Neuronal stem cell (in vitro differentiated cells): ENCODE results near the gene ITPR2.

Source experiments
- DNase-seq: peaks from one replicate; pipeline ENCODE4 v3.0.0-alpha.2; 2013; ENCODE audit warnings: low spot score
- H2AFZ ChIP-seq: one replicate; pipeline ENCODE4 v1.6.1; 2013; ENCODE audit warnings: mild to moderate bottlenecking, low read length, inconsistent platforms
- H2AK5ac ChIP-seq: 2 replicates; pipeline ENCODE4 v1.6.1; 2013; ENCODE audit warnings: low read depth, mild to moderate bottlenecking, inconsistent platforms, low read length, moderate library complexity, mixed read lengths
- H2BK120ac ChIP-seq: 2 replicates; pipeline ENCODE4 v1.6.1; 2013; ENCODE audit warnings: low read depth, mild to moderate bottlenecking, inconsistent platforms, low read length, moderate library complexity, mixed read lengths
- H2BK12ac ChIP-seq: one replicate; pipeline ENCODE4 v1.6.1; 2013; ENCODE audit warnings: low read length, inconsistent platforms
- H2BK15ac ChIP-seq: 2 replicates; pipeline ENCODE4 v1.6.1; 2013; ENCODE audit warnings: mild to moderate bottlenecking, low read length, inconsistent platforms, mixed read lengths
- H2BK5ac ChIP-seq: one replicate; pipeline ENCODE4 v1.6.1; 2013; ENCODE audit warnings: inconsistent platforms, mild to moderate bottlenecking, low read length, moderate library complexity
- H3K14ac ChIP-seq: one replicate; pipeline ENCODE4 v1.6.1; 2013; ENCODE audit warnings: low read length, inconsistent platforms
- H3K18ac ChIP-seq: 2 replicates; pipeline ENCODE4 v1.6.1; 2013; ENCODE audit warnings: low read length, inconsistent platforms
- H3K23ac ChIP-seq: 2 replicates; pipeline ENCODE4 v1.6.1; 2013; ENCODE audit warnings: low read depth, mild to moderate bottlenecking, mixed read lengths, low read length, inconsistent platforms; ENCODE audit not compliant: poor library complexity
- H3K27ac ChIP-seq: replicated peaks from 3 replicates; pipeline ENCODE4 v1.5.1; 2013; ENCODE audit warnings: low read length, inconsistent platforms
- H3K27me3 ChIP-seq, 3 experiments: 2 replicates each; pipeline ENCODE4 v1.6.1; 2013; ENCODE audit warnings: low read length in 3 of 3, mild to moderate bottlenecking in 2 of 3, inconsistent platforms in 1 of 3, low read depth in 1 of 3, mixed read lengths in 1 of 3, moderate library complexity in 1 of 3; ENCODE audit not compliant: control insufficient read depth in 3 of 3, insufficient read depth in 3 of 3
- H3K36me3 ChIP-seq, 2 donors: replicated peaks in 1 of 2; 2 replicates each; pipeline ENCODE4 v1.6.1; 2013; ENCODE audit warnings: low read length in 2 of 2; ENCODE audit not compliant: control insufficient read depth in 2 of 2, insufficient read depth in 2 of 2
- H3K4ac ChIP-seq: 2 replicates; pipeline ENCODE4 v1.6.1; 2013; ENCODE audit warnings: inconsistent platforms, mild to moderate bottlenecking, low read length, moderate library complexity
- H3K4me1 ChIP-seq, 2 donors: 1 replicate in 1 of 2; 2 replicates in 1 of 2; pipeline ENCODE4 v1.6.1; 2013; ENCODE audit warnings: low read length in 2 of 2, low read depth in 1 of 2; ENCODE audit not compliant: control insufficient read depth in 2 of 2, insufficient read depth in 1 of 2
- H3K4me2 ChIP-seq: one replicate; pipeline ENCODE4 v1.6.1; 2013; ENCODE audit warnings: mild to moderate bottlenecking, low read length, inconsistent platforms; ENCODE audit not compliant: insufficient read depth, poor library complexity, severe bottlenecking
- H3K4me3 ChIP-seq, 2 donors: 2 replicates each; pipeline ENCODE4 v1.5.1; 2013; ENCODE audit warnings: low read length in 2 of 2, mild to moderate bottlenecking in 2 of 2, inconsistent platforms in 1 of 2, moderate library complexity in 1 of 2
- H3K79me1 ChIP-seq: one replicate; pipeline ENCODE4 v1.6.1; 2013; ENCODE audit warnings: low read depth, mild to moderate bottlenecking, inconsistent platforms, low read length, moderate library complexity
- H3K9ac ChIP-seq: one replicate; pipeline ENCODE4 v1.6.1; 2013; ENCODE audit warnings: mild to moderate bottlenecking, low read depth, low read length, inconsistent platforms; ENCODE audit not compliant: poor library complexity
- H3K9me3 ChIP-seq, 2 donors: replicated peaks in 1 of 2; 2 replicates each; pipeline versions ENCODE3 to v1.6.1; 2013; ENCODE audit warnings: low read length in 2 of 2, mild to moderate bottlenecking in 2 of 2, inconsistent platforms in 1 of 2, low read depth in 1 of 2, mixed read lengths in 1 of 2, moderate library complexity in 1 of 2; ENCODE audit not compliant: control insufficient read depth in 2 of 2, insufficient read depth in 1 of 2
- H4K8ac ChIP-seq: one replicate; pipeline ENCODE4 v1.6.1; 2013; ENCODE audit warnings: low read depth, mild to moderate bottlenecking, inconsistent platforms, low read length, moderate library complexity
- H4K91ac ChIP-seq: one replicate; pipeline ENCODE4 v1.6.1; 2013; ENCODE audit warnings: low read length, low read depth, mild to moderate bottlenecking, inconsistent platforms; ENCODE audit not compliant: poor library complexity
- WGBS, 2 donors: extraction: QIAGEN DNeasy Blood & Tissue Kit; methylation state at CpG; one replicate each; pipeline ENCODE4 v1.1.7; 2013; ENCODE audit warnings: missing lambda C conversion rate in 2 of 2, mixed read lengths in 1 of 2; ENCODE audit not compliant: insufficient read length in 2 of 2, insufficient replicate concordance in 1 of 2; ENCODE audit errors: extremely low coverage in 2 of 2; 5-methylcytosine and 5-hydroxymethylcytosine counted together

Gene ITPR2

GRCh38 chr12:26496170-26496569 lies 336.8 kb downstream of the ITPR2 start:
- Histone ChIP-seq H3K23ac (no peak overlapping the region), H3K27me3 (no peaks in the 10 kb centered on the region), H4K91ac (no peak overlapping the region), H3K9ac (no peak overlapping the region), H3K18ac (no peak overlapping the region), H2AK5ac (no peak overlapping the region), H3K79me1 (no peaks in the 10 kb centered on the region), H4K8ac (no peak overlapping the region), H2BK12ac (no peak overlapping the region), H3K4me2 (no peak overlapping the region), H2BK15ac (no peak overlapping the region), H3K14ac (no peak overlapping the region), H2BK120ac (no peak overlapping the region), H3K4ac (no peak overlapping the region), H3K4me3 (no peak overlapping the region), H2BK5ac (no peak overlapping the region), H3K27ac (no peak overlapping the region), H3K9me3 (peaks cover 0 to 1% of the 10 kb centered on the region in 2 donors), H2AFZ (no peak overlapping the region), H3K4me1 (no peaks in the 10 kb centered on the region), H3K36me3 (no peaks in the 10 kb centered on the region)
- DNase-seq, result no peak
- WGBS, 2 donors, result no CpG with 5 or more reads among the region's 1 CpG

- no peak overlapping the region for H3K4ac ChIP-seq
- H3K18ac ChIP-seq, result no peak overlapping the region
- H2BK15ac ChIP-seq, result no peak overlapping the region
- H2BK12ac ChIP-seq, result no peak overlapping the region
- H3K14ac ChIP-seq, result no peak overlapping the region
- no peak overlapping the region for H3K4me2 ChIP-seq
- H2BK5ac ChIP-seq, result no peak overlapping the region
- H3K4me3 ChIP-seq, result no peak overlapping the region
- H3K79me1 ChIP-seq, result no peaks in the 10 kb centered on the region
- H2BK120ac ChIP-seq, result no peak overlapping the region
- H3K23ac ChIP-seq, result no peak overlapping the region
- H3K27me3 ChIP-seq, result no peaks in the 10 kb centered on the region
- no peak overlapping the region for H2AFZ ChIP-seq
- H3K4me1 ChIP-seq, result no peaks in the 10 kb centered on the region
- H2AK5ac ChIP-seq, result no peak overlapping the region
- no peak for DNase-seq
- no CpG with 5 or more reads among the region's 3 CpGs for WGBS, 2 donors
- no peak overlapping the region for H4K91ac ChIP-seq
- no peak overlapping the region for H4K8ac ChIP-seq
- H3K9me3 ChIP-seq, result peaks cover 0 to 1% of the 10 kb centered on the region in 2 donors
- H3K36me3 ChIP-seq, result no peaks in the 10 kb centered on the region
- no peak overlapping the region for H3K27ac ChIP-seq
- H3K9ac ChIP-seq, result no peak overlapping the region
Observed at GRCh38 chr12:26493656-26494055, 339.3 kb downstream of the ITPR2 start.

GRCh38 chr12:26492406-26492805 lies 340.6 kb downstream of the ITPR2 start:
- H2AFZ ChIP-seq, result no peak overlapping the region
- no peak overlapping the region for H2BK120ac ChIP-seq
- H2AK5ac ChIP-seq, result no peak overlapping the region
- no peak overlapping the region for H3K27ac ChIP-seq
- H4K91ac ChIP-seq, result no peak overlapping the region
- no peak overlapping the region for H3K14ac ChIP-seq
- no peak overlapping the region for H2BK5ac ChIP-seq
- no peak overlapping the region for H3K23ac ChIP-seq
- H3K27me3 ChIP-seq, result no peaks in the 10 kb centered on the region
- no peak overlapping the region for H2BK15ac ChIP-seq
- no peaks in the 10 kb centered on the region for H3K36me3 ChIP-seq
- H2BK12ac ChIP-seq, result no peak overlapping the region
- peaks cover 0 to 1% of the 10 kb centered on the region in 2 donors for H3K9me3 ChIP-seq
- no peak overlapping the region for H3K4me2 ChIP-seq
- no peak overlapping the region for H3K9ac ChIP-seq
- no peak overlapping the region for H4K8ac ChIP-seq
- H3K4me3 ChIP-seq, result no peak overlapping the region
- no peak overlapping the region for H3K18ac ChIP-seq
- no peak for DNase-seq
- H3K4ac ChIP-seq, result no peak overlapping the region
- no peaks in the 10 kb centered on the region for H3K79me1 ChIP-seq
- peaks cover 2% of the 10 kb centered on the region in 2 donors for H3K4me1 ChIP-seq
- WGBS, 2 donors, result no CpG with 5 or more reads among the region's 1 CpG

- DNase-seq, result no peak
- Histone ChIP-seq H3K4ac (no peak overlapping the region), H4K8ac (no peak overlapping the region), H4K91ac (no peak overlapping the region), H3K18ac (no peak overlapping the region), H3K14ac (no peak overlapping the region), H2BK12ac (no peak overlapping the region), H3K4me3 (no peak overlapping the region), H2BK120ac (no peak overlapping the region), H2AK5ac (no peak overlapping the region), H3K36me3 (no peaks in the 10 kb centered on the region), H2AFZ (no peak overlapping the region), H3K27me3 (no peaks in the 10 kb centered on the region), H3K27ac (no peak overlapping the region), H2BK5ac (no peak overlapping the region), H2BK15ac (no peak overlapping the region), H3K79me1 (no peaks in the 10 kb centered on the region), H3K9ac (no peak overlapping the region), H3K4me1 (peaks cover 2% of the 10 kb centered on the region in 2 donors), H3K9me3 (peaks cover 0 to 1% of the 10 kb centered on the region in 2 donors), H3K23ac (no peak overlapping the region), H3K4me2 (no peak overlapping the region)
- WGBS, 2 donors, result no CpG with 5 or more reads among the region's 2 CpGs
Observed at GRCh38 chr12:26489908-26490307, 343.1 kb downstream of the ITPR2 start.
